H1 (cell line): Measurements from ENCODE around the gene ADAMTS3. TPM values are rescaled to one million over a fixed set of nuclear protein-coding genes. Genes with fewer than 3 reads are reported as not detected.

Experiments
- CTCF ChIA-PET: fragments of 300-600 bp; sonication (Branson Sonifier 250); formaldehyde crosslinking; loops from one replicate; lab custom pipeline; 2021; ENCODE audit not compliant: partially characterized antibody; lab: Charles Lee
- POLR2A ChIA-PET: fragments of 300-600 bp; sonication (Branson Sonifier 250); formaldehyde crosslinking; loops from one replicate; lab custom pipeline; 2021; ENCODE audit warnings: inconsistent platforms; ENCODE audit not compliant: partially characterized antibody; lab: Charles Lee
- DNase-seq, 2 experiments: peaks; one replicate each; pipeline versions ENCODE4 v3.0.0 to v3.0.0-alpha.2; 2010 to 2022; ENCODE audit warnings: low spot score in 2 of 2, low read depth in 1 of 2, mixed read lengths in 1 of 2
- FAIRE-seq: peaks from 2 replicates; lab custom pipeline; 2011; peaks lifted over from hg19 to GRCh38; lab: Jason Lieb, UNC
- H2AFZ ChIP-seq: 2 replicates; pipeline ENCODE4 v1.8.1; 2012; ENCODE audit warnings: low read length, inconsistent platforms
- H2AK5ac ChIP-seq: 2 replicates; pipeline ENCODE4 v1.6.1; 2013; ENCODE audit warnings: low read depth, low read length
- H2BK120ac ChIP-seq: replicated peaks from 2 replicates; pipeline ENCODE3; 2013; ENCODE audit warnings: low read depth, low read length, inconsistent platforms
- H2BK12ac ChIP-seq: 2 replicates; pipeline ENCODE4 v1.6.1; 2013; ENCODE audit warnings: low read depth, low read length
- H2BK15ac ChIP-seq: 2 replicates; pipeline ENCODE4 v1.6.1; 2013; ENCODE audit warnings: low read length
- H2BK20ac ChIP-seq: 2 replicates; pipeline ENCODE4 v1.6.1; 2013; ENCODE audit warnings: low read length
- H2BK5ac ChIP-seq: 2 replicates; pipeline ENCODE4 v1.6.1; 2013; ENCODE audit warnings: low read depth, low read length
- H3K14ac ChIP-seq: 2 replicates; pipeline ENCODE4 v1.6.1; 2013; ENCODE audit warnings: inconsistent platforms; ENCODE audit not compliant: insufficient read length
- H3K18ac ChIP-seq: 2 replicates; pipeline ENCODE4 v1.6.1; 2013; ENCODE audit warnings: low read length; ENCODE audit errors: extremely low read depth
- H3K23ac ChIP-seq: 2 replicates; pipeline ENCODE4 v1.6.1; 2013; ENCODE audit warnings: inconsistent platforms; ENCODE audit not compliant: insufficient read length
- H3K23me2 ChIP-seq: 2 replicates; pipeline ENCODE4 v1.6.1; 2013; ENCODE audit warnings: low read depth, low read length
- H3K27ac ChIP-seq: 2 replicates; pipeline ENCODE4 v1.6.1; 2011; ENCODE audit warnings: low read depth, low read length, inconsistent platforms
- H3K27me3 ChIP-seq, 4 experiments: replicated peaks in 1 of 4; 1 replicate in 1 of 4; 2 replicates in 3 of 4; pipeline versions ENCODE4 v1.6.1 to v1.8.1; 2011 to 2013; ENCODE audit warnings: low read length in 3 of 4, mild to moderate bottlenecking in 3 of 4, inconsistent platforms in 2 of 4, mixed read lengths in 2 of 4, moderate library complexity in 1 of 4; ENCODE audit not compliant: control insufficient read depth in 3 of 4, insufficient read depth in 3 of 4; ENCODE audit errors: extremely low read depth in 1 of 4
- H3K36me3 ChIP-seq, 4 experiments: 2 replicates each; pipeline versions ENCODE4 v1.6.1 to v1.8.1; 2011 to 2013; ENCODE audit warnings: mild to moderate bottlenecking in 4 of 4, low read length in 3 of 4, moderate library complexity in 2 of 4, control low read depth in 1 of 4, inconsistent platforms in 1 of 4; ENCODE audit not compliant: insufficient read depth in 4 of 4, control insufficient read depth in 2 of 4
- H3K4ac ChIP-seq: replicated peaks from 2 replicates; pipeline ENCODE3; 2013; ENCODE audit warnings: low read length, low read depth, mixed read lengths, inconsistent platforms; ENCODE audit not compliant: insufficient read length
- H3K4me1 ChIP-seq, 4 experiments: replicated peaks in 1 of 4; 1 replicate in 1 of 4; 2 replicates in 3 of 4; pipeline versions ENCODE4 v1.6.1 to v1.8.1; 2011 to 2013; ENCODE audit warnings: low read length in 3 of 4, inconsistent platforms in 2 of 4, mixed read lengths in 1 of 4; ENCODE audit not compliant: insufficient read depth in 4 of 4, control insufficient read depth in 3 of 4
- H3K4me2 ChIP-seq, 2 experiments: 2 replicates each; pipeline versions ENCODE4 v1.6.1 to v1.8.1; 2011 to 2013; ENCODE audit warnings: low read depth in 2 of 2, low read length in 2 of 2, control low read depth in 1 of 2, inconsistent platforms in 1 of 2, mild to moderate bottlenecking in 1 of 2; ENCODE audit not compliant: insufficient read depth in 1 of 2
- H3K4me3 ChIP-seq, 4 experiments: fragments of 200-600, 300-600 bp in 1 of 4; sonication (generic), shearing (Covaris generic), sonication (Bioruptor Twin) in 1 of 4; 2 replicates each; pipeline versions ENCODE4 v1.5.1 to v1.8.1; 2011 to 2016; ENCODE audit warnings: low read length in 4 of 4, low read depth in 3 of 4, control low read depth in 2 of 4, inconsistent platforms in 2 of 4, mild to moderate bottlenecking in 2 of 4, mixed read lengths in 1 of 4, moderate library complexity in 1 of 4; ENCODE audit not compliant: insufficient read depth in 2 of 4; ENCODE audit errors: extremely low read depth in 1 of 4
- H3K56ac ChIP-seq: replicated peaks from 2 replicates; pipeline ENCODE3; 2013; ENCODE audit warnings: low read depth, mild to moderate bottlenecking, mixed read lengths, low read length, inconsistent platforms; ENCODE audit not compliant: insufficient read length
- H3K79me1 ChIP-seq: 2 replicates; pipeline ENCODE4 v1.6.1; 2013; ENCODE audit warnings: low read depth, low read length, control low read depth
- H3K79me2 ChIP-seq, 2 experiments: 2 replicates each; pipeline versions ENCODE4 v1.6.1 to v1.8.1; 2012 to 2013; ENCODE audit warnings: low read length in 2 of 2, mild to moderate bottlenecking in 2 of 2, inconsistent platforms in 1 of 2; ENCODE audit not compliant: insufficient read depth in 2 of 2, control insufficient read depth in 1 of 2
- H3K9ac ChIP-seq, 4 experiments: replicated peaks in 1 of 4; 1 replicate in 1 of 4; 2 replicates in 3 of 4; pipeline versions ENCODE4 v1.6.1 to v1.8.1; 2011 to 2013; ENCODE audit warnings: low read depth in 3 of 4, low read length in 3 of 4, control low read depth in 2 of 4, mild to moderate bottlenecking in 2 of 4, moderate library complexity in 2 of 4, inconsistent platforms in 1 of 4; ENCODE audit errors: extremely low read depth in 1 of 4
- H3K9me3 ChIP-seq, 2 experiments: 2 replicates each; pipeline versions ENCODE4 v1.6.1 to v1.8.1; 2012 to 2013; ENCODE audit warnings: mild to moderate bottlenecking in 2 of 2, moderate library complexity in 2 of 2, control low read depth in 1 of 2, inconsistent platforms in 1 of 2, low read depth in 1 of 2, low read length in 1 of 2, mixed read lengths in 1 of 2; ENCODE audit not compliant: insufficient read depth in 2 of 2
- H4K20me1 ChIP-seq, 2 experiments: replicated peaks in 1 of 2; 2 replicates each; pipeline versions ENCODE3 to v1.8.1; 2011 to 2013; ENCODE audit warnings: inconsistent platforms in 2 of 2, low read length in 2 of 2, mild to moderate bottlenecking in 1 of 2; ENCODE audit not compliant: insufficient read depth in 2 of 2, control insufficient read depth in 1 of 2
- H4K5ac ChIP-seq: 2 replicates; pipeline ENCODE4 v1.6.1; 2013; ENCODE audit warnings: low read length, low read depth, mixed read lengths, inconsistent platforms; ENCODE audit not compliant: insufficient read length
- H4K8ac ChIP-seq: 2 replicates; pipeline ENCODE4 v1.8.0; 2013; ENCODE audit warnings: mild to moderate bottlenecking, moderate library complexity, low read length, inconsistent platforms; ENCODE audit not compliant: insufficient read depth; ENCODE audit errors: extremely low read depth
- H4K91ac ChIP-seq: replicated peaks from 2 replicates; pipeline ENCODE3; 2013; ENCODE audit warnings: low read length, mixed read lengths, inconsistent platforms; ENCODE audit not compliant: insufficient read length
- BACH1 ChIP-seq: IDR thresholded peaks from 2 replicates; pipeline ENCODE4 v1.6.1; 2012; ENCODE audit warnings: low read length, improper control_type of control experiment
- BCL11A ChIP-seq, 2 experiments: IDR thresholded peaks; one replicate each; pipeline ENCODE4 v1.6.1; 2011; ENCODE audit warnings: low read depth in 2 of 2, low read length in 2 of 2, mild to moderate bottlenecking in 2 of 2
- CEBPB ChIP-seq: IDR thresholded peaks from 2 replicates; pipeline ENCODE4 v1.6.1; 2012; ENCODE audit warnings: low read depth, low read length
- NANOG ChIP-seq: IDR thresholded peaks from 2 replicates; pipeline ENCODE4 v1.6.1; 2011; ENCODE audit warnings: low read length, low read depth, mild to moderate bottlenecking, inconsistent platforms; ENCODE audit not compliant: insufficient read depth, poor library complexity, severe bottlenecking
- SP2 ChIP-seq: IDR thresholded peaks from 2 replicates; pipeline ENCODE4 v1.6.1; 2012; ENCODE audit warnings: mild to moderate bottlenecking, low read length, inconsistent platforms
- SUZ12 ChIP-seq: fragments of 200-600 bp; sonication (generic); IDR thresholded peaks from 2 replicates; pipeline ENCODE4 v1.6.1; 2012; ENCODE audit warnings: mild to moderate bottlenecking, inconsistent platforms, low read length, moderate library complexity, mixed read lengths
- TBP ChIP-seq: IDR thresholded peaks from 2 replicates; pipeline ENCODE4 v1.6.1; 2011; ENCODE audit warnings: low read depth, low read length, improper control_type of control experiment
- YY1 ChIP-seq: IDR thresholded peaks from 2 replicates; pipeline ENCODE4 v1.6.1; 2011; ENCODE audit warnings: low read depth, mild to moderate bottlenecking, low read length
- WGBS, 2 experiments: shearing (Covaris generic) in 1 of 2; methylation state at CpG; one replicate each; pipeline versions ENCODE4 v1.1.6 to v1.1.7; 2013 to 2015; ENCODE audit warnings: low lambda C conversion rate in 2 of 2, mixed read lengths in 2 of 2, inconsistent platforms in 1 of 2, low coverage in 1 of 2, missing lambda C conversion rate in 1 of 2; ENCODE audit not compliant: insufficient replicate concordance in 2 of 2, insufficient coverage in 1 of 2, insufficient read length in 1 of 2; ENCODE audit errors: extremely low coverage in 1 of 2, missing lambda C conversion rate in 1 of 2; 5-methylcytosine and 5-hydroxymethylcytosine counted together
- polyA plus RNA-seq, 7 experiments: library from polyadenylated mRNA; depleted of rRNA in 3 of 7; stranded (reverse) in 5 of 7; unstranded in 2 of 7; fragments of >200 nt in 5 of 7; fragments of 200-250 nt in 2 of 7; gene quantifications; 1 replicate in 5 of 7; 2 replicates in 1 of 7; 4 replicates in 1 of 7; pipeline versions ENCODE4 v1.2.1 to v1.2.3, GENCODE V29; 2011 to 2013; ENCODE audit warnings: missing spikeins in 2 of 7, mixed read lengths in 2 of 7
- total RNA-seq: library from RNA; stranded (reverse); fragmentation: NEBNext Ultra II Directional; extraction: Animal tissue kit (Norgen Biotek cat#: 25700); gene quantifications from 2 replicates; pipeline ENCODE4 v1.2.1, GENCODE V29; 2021

ADAMTS3 gene
- total and polyA plus RNA-seq, 2 of the 8 experiments (the other 6 are each of a cell fraction or from before 2014, with no cell fraction given), result 1.3 to 3.4 TPM

DNA sequence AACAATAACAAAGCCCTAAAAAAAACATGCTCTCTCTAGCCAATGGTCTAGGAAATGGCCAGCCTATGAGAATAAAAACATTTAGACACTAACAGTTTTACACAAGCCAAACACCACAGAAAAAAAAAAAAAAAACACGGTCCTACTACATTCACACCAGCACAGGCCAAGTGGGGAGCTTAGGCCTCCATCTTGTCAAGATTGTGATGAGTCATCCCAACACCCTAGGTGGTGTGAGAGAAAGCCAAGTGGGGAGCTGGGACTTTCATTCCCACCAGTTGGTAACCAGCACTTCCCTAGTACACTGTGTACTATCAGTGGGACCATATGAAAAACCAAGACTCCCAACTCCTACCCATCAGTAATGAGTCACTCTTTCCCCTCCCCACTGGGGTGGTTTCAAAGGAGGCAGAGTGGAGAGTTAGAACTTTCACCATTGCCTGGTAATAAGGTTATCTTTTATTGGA is 95.6 kb downstream of the ADAMTS3 start:
- ChIA-PET CTCF (interaction anchor here (0.9 to 1.2 kb wide), 3 partner anchors 31 to 547 kb away, joined by 3 to 4 read pairs (median 3); no protein-coding TSS in a partner anchor), POLR2A (no interaction called here)
- Histone ChIP-seq H3K23ac (no peak overlapping the region), H2AFZ (no peak overlapping the region), H3K27me3 (no peaks in the 10 kb centered on the region), H4K5ac (no peak overlapping the region), H3K79me1 (no peaks in the 10 kb centered on the region), H3K4me1 (no peaks in the 10 kb centered on the region), H4K91ac (no peak overlapping the region), H2BK20ac (no peak overlapping the region), H3K4me2 (no peak overlapping the region), H3K36me3 (no peaks in the 10 kb centered on the region), H3K4me3 (no peak overlapping the region), H3K79me2 (no peaks in the 10 kb centered on the region), H3K9ac (no peak overlapping the region), H2BK120ac (no peak overlapping the region), H2BK5ac (no peak overlapping the region), H3K23me2 (no peaks in the 10 kb centered on the region), H2BK15ac (no peak overlapping the region), H2AK5ac (no peak overlapping the region), H3K4ac (no peak overlapping the region), H3K14ac (no peak overlapping the region), H3K9me3 (no peaks in the 10 kb centered on the region), H4K20me1 (no peaks in the 10 kb centered on the region), H3K27ac (no peak overlapping the region), H4K8ac (no peak overlapping the region), H3K56ac (no peak overlapping the region), H2BK12ac (0 out of 2 replicates have a peak overlapping the region, but pooled peaks have one; percentile 43), H3K18ac (no peak overlapping the region)
- WGBS, 2 experiments, result 86% methylated on average over 1 of the region's 1 CpG; no CpG with 5 or more reads in 1 of the 2 experiments
- TF ChIP-seq SUZ12 (no peak), BACH1 (no peak), TBP (no peak), BCL11A (IDR thresholded peaks at IDR 0.05; ENCODE audit: low read depth in 2 of 2, low read length in 2 of 2) (no peak), NANOG (no peak), YY1 (no peak), SP2 (no peak), CEBPB (no peak)
- no peak for DNase-seq
- no peak for FAIRE-seq
